Endothelial cell (in vitro differentiated cells): Measurements from ENCODE around the gene CNN2. TPM values are rescaled to one million over a fixed set of nuclear protein-coding genes. Genes with fewer than 3 reads are reported as not detected.

Experiments used
- DNase-seq: peaks from one replicate; pipeline ENCODE4 v3.0.0; 2021; ENCODE audit warnings: low spot score
- H3K27ac Mint-ChIP-seq: one replicate; pipeline ENCODE4 v1.8.0; 2021; ENCODE audit warnings: mixed read lengths, inconsistent platforms; ENCODE audit not compliant: unreplicated experiment
- H3K27me3 Mint-ChIP-seq: one replicate; pipeline ENCODE4 v1.8.0; 2021; ENCODE audit warnings: mild to moderate bottlenecking, moderate library complexity, mixed read lengths, inconsistent platforms; ENCODE audit not compliant: unreplicated experiment
- H3K36me3 Mint-ChIP-seq: one replicate; pipeline ENCODE4 v1.8.0; 2021; ENCODE audit warnings: mild to moderate bottlenecking, low read depth, mixed read lengths, inconsistent platforms; ENCODE audit not compliant: unreplicated experiment
- H3K4me1 Mint-ChIP-seq: one replicate; pipeline ENCODE4 v1.8.0; 2021; ENCODE audit warnings: mild to moderate bottlenecking, mixed read lengths, inconsistent platforms; ENCODE audit not compliant: unreplicated experiment
- H3K4me3 Mint-ChIP-seq: one replicate; pipeline ENCODE4 v1.8.0; 2021; ENCODE audit warnings: mild to moderate bottlenecking, mixed read lengths, inconsistent platforms; ENCODE audit not compliant: unreplicated experiment
- H3K9me3 Mint-ChIP-seq: one replicate; pipeline ENCODE4 v1.8.0; 2021; ENCODE audit warnings: mixed read lengths, inconsistent platforms; ENCODE audit not compliant: unreplicated experiment
- CTCF ChIP-seq: fragments of 200-600 bp; sonication (generic); IDR thresholded peaks from one replicate; pipeline ENCODE4 v1.5.0; 2021; ENCODE audit warnings: antibody characterized with exemption; ENCODE audit not compliant: unreplicated experiment
- total RNA-seq: library from RNA; stranded (reverse); fragmentation: NEBNext Ultra II Directional; extraction: Animal tissue kit (Norgen Biotek cat#: 25700); gene quantifications from one replicate; pipeline ENCODE4 v1.2.1, GENCODE V29; 2021; ENCODE audit not compliant: unreplicated experiment

The CNN2 gene
- total RNA-seq, 1 donor from 2014 or later, result 456 TPM

- peaks cover 5% of the 10 kb centered on the region for H3K36me3 Mint-ChIP-seq
- H3K27me3 Mint-ChIP-seq, result peaks cover 22% of the 10 kb centered on the region
- TF ChIP-seq CTCF, result no peak
- peak overlapping the region; percentile 37 for H3K4me3 Mint-ChIP-seq
- DNase-seq, result no peak
- H3K9me3 Mint-ChIP-seq, result no peaks in the 10 kb centered on the region
- H3K27ac Mint-ChIP-seq, result no peak overlapping the region
- H3K4me1 Mint-ChIP-seq, result peaks cover 6% of the 10 kb centered on the region
Observed at GRCh38 chr19:1063909-1064660, 37.7 kb downstream of the CNN2 start.

- Mint-ChIP-seq H3K9me3 (no peaks in the 10 kb centered on the region), H3K27ac (no peak overlapping the region), H3K27me3 (peaks cover 22% of the 10 kb centered on the region), H3K4me3 (peak overlapping the region; percentile 37), H3K36me3 (peaks cover 5% of the 10 kb centered on the region), H3K4me1 (peaks cover 6% of the 10 kb centered on the region)
- DNase-seq, result peak; percentile 76
- peak; percentile 65 for TF ChIP-seq CTCF
Observed at GRCh38 chr19:1064661-1065605, 38.5 kb downstream of the CNN2 start.

GRCh38 chr19:1065606-1066109 is 39.2 kb downstream of the CNN2 start:
- Mint-ChIP-seq H3K4me1 (peaks cover 6% of the 10 kb centered on the region), H3K27me3 (peaks cover 20% of the 10 kb centered on the region), H3K27ac (no peak overlapping the region), H3K9me3 (no peaks in the 10 kb centered on the region), H3K4me3 (no peak overlapping the region), H3K36me3 (peaks cover 5% of the 10 kb centered on the region)
- no peak for DNase-seq
- no peak for TF ChIP-seq CTCF

GRCh38 chr19:1066251-1066747 is 39.9 kb downstream of the CNN2 start:
- no peak for TF ChIP-seq CTCF
- Mint-ChIP-seq H3K27me3 (peaks cover 20% of the 10 kb centered on the region), H3K9me3 (no peaks in the 10 kb centered on the region), H3K27ac (no peak overlapping the region), H3K36me3 (peaks cover 5% of the 10 kb centered on the region), H3K4me3 (no peak overlapping the region), H3K4me1 (peaks cover 6% of the 10 kb centered on the region)
- DNase-seq, result no peak
